Ovary (tissue), 10 donors: Measurements from ENCODE around the gene ABCB7. TPM values are rescaled to one million over a fixed set of nuclear protein-coding genes. Genes with fewer than 3 reads are reported as not detected.
"Not testable (repeated sequence)": the region's sequence is repeated elsewhere in the genome, so short reads cannot be mapped to it uniquely, and the experiment has no call there.

Source experiments
- DNase-seq, 5 donors: peaks; one replicate each; pipeline ENCODE4 v3.0.0-alpha.2; 2019 to 2020
- H3K27ac ChIP-seq, 2 donors: fragments of 200-600 bp; one replicate each; pipeline versions ENCODE4 v1.5.1 to v1.8.0; 2019 to 2022
- H3K27me3 ChIP-seq: fragments of 200-600 bp; one replicate; pipeline ENCODE4 v1.8.0; 2022
- H3K36me3 ChIP-seq: fragments of 200-600 bp; sonication (generic); one replicate; pipeline ENCODE4 v1.5.1; 2019
- H3K4me1 ChIP-seq: one replicate; pipeline ENCODE4 v1.8.1; 2013; ENCODE audit warnings: mild to moderate bottlenecking, moderate library complexity; ENCODE audit not compliant: insufficient read depth
- H3K4me3 ChIP-seq: fragments of 200-600 bp; sonication (generic); one replicate; pipeline ENCODE4 v1.5.1; 2017
- H3K9me3 ChIP-seq, 2 donors: fragments of 200-600 bp in 1 of 2; sonication (generic) in 1 of 2; one replicate each; pipeline versions ENCODE4 v1.5.1 to v1.8.1; 2013 to 2019; ENCODE audit warnings: mild to moderate bottlenecking in 1 of 2, moderate library complexity in 1 of 2
- EP300 ChIP-seq: sonication (generic); formaldehyde crosslinking; IDR thresholded peaks from one replicate; pipeline ENCODE4 v1.6.1; 2017; ENCODE audit warnings: antibody characterized with exemption
- POLR2A ChIP-seq: fragments of 450-650 bp; IDR thresholded peaks from one replicate; pipeline ENCODE4 v1.6.1; 2017; ENCODE audit warnings: antibody characterized with exemption, mild to moderate bottlenecking, moderate library complexity
- WGBS, 3 donors: extraction: QIAGEN DNeasy Blood & Tissue Kit in 1 of 3; methylation state at CpG; one replicate each; pipeline versions ENCODE4 v1.1.5 to v1.1.7; 2013 to 2017; 5-methylcytosine and 5-hydroxymethylcytosine counted together
- intact Hi-C, 4 donors: fragments of 100-400 bp; cut with DNase I; formaldehyde crosslinking; loops; one replicate each; pipeline versions ENCODE4 v1.11.0 to v1.15.1; 2022 to 2023
- long read RNA-seq, 3 donors: library from polyadenylated mRNA in 2 of 3; unstranded in 2 of 3; transcript quantifications; one replicate each; pipeline ENCODE4 v2.0.0 and lab custom pipeline, GENCODE V29; 2021 to 2026
- polyA plus RNA-seq, 2 donors: library from polyadenylated mRNA; stranded (reverse); fragments of 200-250 nt in 1 of 2; fragments of 350-450 nt in 1 of 2; fragmentation: Illumina TruSeq in 1 of 2; extraction: RNeasy Lipid Tissue Mini Kit (QIAGEN cat#74804) in 1 of 2; gene quantifications; one replicate each; pipeline ENCODE4 v1.2.3, GENCODE V29; 2013 to 2014
- total RNA-seq, 7 donors: library from RNA; depleted of rRNA in 2 of 7; stranded (reverse); fragments of >200 nt in 2 of 7; fragmentation: NEBNext Ultra II Directional in 3 of 7; extraction: Animal tissue kit (Norgen Biotek cat#: 25700) in 3 of 7; gene quantifications; one replicate each; pipeline versions ENCODE4 v1.1.0 to v1.2.4, GENCODE V29; 2016 to 2023
- TF ChIP-seq, protein P1 (sequence below), 3 donors: fragments of 450-650 bp in 2 of 3; fragments of 200-600 bp in 1 of 3; IDR thresholded peaks; one replicate each; pipeline versions ENCODE4 v1.5.1 to v1.8.0; 2016 to 2022; ENCODE audit warnings: antibody characterized with exemption in 3 of 3, mild to moderate bottlenecking in 1 of 3
- donor health status: DM: no; HTN: no; CAD: no; lungs with moderate emphysema.
- donor health status: DM: no; HTN: no; CAD: no.
- donor health status: Bipolar disorder and iron deficiency.
- donor health status: DM: yes; HTN: yes; CAD: no.
- donor health status: DM: no; HTN: no; CAD: no.
- donor health status: DM: yes; HTN: yes; CAD: no.

Gene ABCB7
- total RNA-seq, result 10 to 100 TPM; 21.2 to 53.7 (median 23.6) TPM
- 10 to 100 TPM; 14.0 to 16.4 TPM for polyA plus RNA-seq
- long read RNA-seq, donor 1, full-length matches to known transcripts, result 88 of 111 reads
- long read RNA-seq, donor 1, partial matches to known transcripts, result 8 of 111 reads
- long read RNA-seq, donor 1, other reads (novel, unspliced or antisense), result 15 of 111 reads
- long read RNA-seq, donor 2, full-length matches to known transcripts, result 5 of 5 reads
- long read RNA-seq, donor 2, partial matches to known transcripts, result 0 of 5 reads
- long read RNA-seq, donor 2, other reads (novel, unspliced or antisense), result 0 of 5 reads
- long read RNA-seq, donor 3, full-length matches to known transcripts, result 19 of 23 reads
- long read RNA-seq, donor 3, partial matches to known transcripts, result 2 of 23 reads
- long read RNA-seq, donor 3, other reads (novel, unspliced or antisense), result 2 of 23 reads

- Histone ChIP-seq H3K9me3 (no peaks in the 10 kb centered on the region), H3K36me3 (no peaks in the 10 kb centered on the region), H3K4me3 (peak within 1 kb of the TSS; percentile 55), H3K4me1 (no peaks in the 10 kb centered on the region), H3K27ac (peak within 1 kb of the TSS in 1 of 2 donors; percentile 51), H3K27me3 (no peaks in the 10 kb centered on the region)
- DNase-seq, result peak; percentile 52 to 68 (median 58)
- WGBS, 3 donors, result 30 to 40% (median 38%) methylated on average over 35 of the region's 35 CpGs
- intact Hi-C loops, result no loop called here
- TF ChIP-seq EP300 (no peak), POLR2A (no peak)
- TF ChIP-seq, protein P1, sequence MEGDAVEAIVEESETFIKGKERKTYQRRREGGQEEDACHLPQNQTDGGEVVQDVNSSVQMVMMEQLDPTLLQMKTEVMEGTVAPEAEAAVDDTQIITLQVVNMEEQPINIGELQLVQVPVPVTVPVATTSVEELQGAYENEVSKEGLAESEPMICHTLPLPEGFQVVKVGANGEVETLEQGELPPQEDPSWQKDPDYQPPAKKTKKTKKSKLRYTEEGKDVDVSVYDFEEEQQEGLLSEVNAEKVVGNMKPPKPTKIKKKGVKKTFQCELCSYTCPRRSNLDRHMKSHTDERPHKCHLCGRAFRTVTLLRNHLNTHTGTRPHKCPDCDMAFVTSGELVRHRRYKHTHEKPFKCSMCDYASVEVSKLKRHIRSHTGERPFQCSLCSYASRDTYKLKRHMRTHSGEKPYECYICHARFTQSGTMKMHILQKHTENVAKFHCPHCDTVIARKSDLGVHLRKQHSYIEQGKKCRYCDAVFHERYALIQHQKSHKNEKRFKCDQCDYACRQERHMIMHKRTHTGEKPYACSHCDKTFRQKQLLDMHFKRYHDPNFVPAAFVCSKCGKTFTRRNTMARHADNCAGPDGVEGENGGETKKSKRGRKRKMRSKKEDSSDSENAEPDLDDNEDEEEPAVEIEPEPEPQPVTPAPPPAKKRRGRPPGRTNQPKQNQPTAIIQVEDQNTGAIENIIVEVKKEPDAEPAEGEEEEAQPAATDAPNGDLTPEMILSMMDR (IDR thresholded peaks at IDR 0.05), result peak in 1 of 3 donors; percentile 10
These were observed at the start of gene ABCB7 for GRCh38 chrX:75155827-75156525. Gene ABCB7 (minus strand): TSS chrX:75156283. CDS start chrX:75156272, 11 bp downstream.

DNA sequence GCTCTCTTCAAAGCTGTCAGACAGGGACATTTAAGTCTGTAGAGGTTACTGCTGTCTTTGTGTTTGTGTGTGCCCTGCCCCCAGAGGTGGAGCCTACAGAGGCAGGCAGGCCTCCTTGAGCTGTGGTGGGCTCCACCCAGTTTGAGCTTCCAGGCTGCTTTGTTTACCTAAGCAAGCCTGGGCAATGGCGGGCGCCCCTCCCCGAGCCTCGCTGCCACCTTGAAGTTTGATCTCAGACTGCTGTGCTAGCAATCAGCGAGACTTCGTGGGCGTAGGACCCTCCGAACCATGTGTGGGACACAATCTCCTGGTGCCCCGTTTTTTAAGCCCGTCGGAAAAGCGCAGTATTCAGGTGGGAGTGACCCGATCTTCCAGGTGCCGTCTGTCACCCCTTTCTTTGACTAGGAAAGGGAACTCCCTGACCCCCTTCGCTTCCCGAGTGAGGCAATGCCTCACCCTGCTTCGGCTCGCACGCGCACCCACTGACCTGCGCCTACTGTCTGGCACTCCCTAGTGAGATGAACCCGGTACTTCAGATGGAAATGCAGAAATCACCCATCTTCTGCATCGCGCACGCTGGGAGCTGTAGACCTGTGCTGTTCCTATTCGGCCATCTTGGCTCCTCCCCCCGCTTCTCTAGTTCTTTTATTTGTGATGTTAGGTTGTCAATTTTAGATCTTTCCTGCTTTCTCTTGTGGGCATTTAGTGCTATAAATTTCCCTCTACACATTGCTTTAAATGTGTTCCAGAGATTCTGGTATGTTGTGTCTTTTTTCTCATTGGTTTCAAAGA lies 32.5 kb upstream of the ABCB7 start:
- intact Hi-C loops, DNase-seq, H3K9me3 ChIP-seq, H3K4me3 ChIP-seq, H3K27me3 ChIP-seq, H3K36me3 ChIP-seq, H3K27ac ChIP-seq, H3K4me1 ChIP-seq: not testable (repeated sequence)
- 78 to 83% (median 82%) methylated on average over 27 of the region's 27 CpGs for WGBS, 3 donors

GRCh38 chrX:75181721-75182120 lies 25.6 kb upstream of the ABCB7 start:
- H3K36me3 ChIP-seq, result no peaks in the 10 kb centered on the region
- no peak overlapping the region for H3K27ac ChIP-seq
- TF ChIP-seq, protein P1 (IDR thresholded peaks at IDR 0.05), result no peak
- no peak for TF ChIP-seq POLR2A
- no peak for TF ChIP-seq EP300
- no peaks in the 10 kb centered on the region for H3K27me3 ChIP-seq
- H3K4me1 ChIP-seq, result no peaks in the 10 kb centered on the region
- no peak overlapping the region for H3K4me3 ChIP-seq
- H3K9me3 ChIP-seq, result peaks cover 0 to 4% of the 10 kb centered on the region in 2 donors
- DNase-seq, result no peak
- intact Hi-C loops, result no loop called here

GRCh38 chrX:75179536-75180293 lies 23.6 kb upstream of the ABCB7 start:
- H3K27ac ChIP-seq, DNase-seq, H3K4me3 ChIP-seq, intact Hi-C loops, H3K36me3 ChIP-seq, H3K27me3 ChIP-seq, H3K9me3 ChIP-seq, H3K4me1 ChIP-seq: not testable (repeated sequence)
- 81 to 86% (median 82%) methylated on average over 13 to 25 of the region's 25 CpGs for WGBS, 3 donors

DNA sequence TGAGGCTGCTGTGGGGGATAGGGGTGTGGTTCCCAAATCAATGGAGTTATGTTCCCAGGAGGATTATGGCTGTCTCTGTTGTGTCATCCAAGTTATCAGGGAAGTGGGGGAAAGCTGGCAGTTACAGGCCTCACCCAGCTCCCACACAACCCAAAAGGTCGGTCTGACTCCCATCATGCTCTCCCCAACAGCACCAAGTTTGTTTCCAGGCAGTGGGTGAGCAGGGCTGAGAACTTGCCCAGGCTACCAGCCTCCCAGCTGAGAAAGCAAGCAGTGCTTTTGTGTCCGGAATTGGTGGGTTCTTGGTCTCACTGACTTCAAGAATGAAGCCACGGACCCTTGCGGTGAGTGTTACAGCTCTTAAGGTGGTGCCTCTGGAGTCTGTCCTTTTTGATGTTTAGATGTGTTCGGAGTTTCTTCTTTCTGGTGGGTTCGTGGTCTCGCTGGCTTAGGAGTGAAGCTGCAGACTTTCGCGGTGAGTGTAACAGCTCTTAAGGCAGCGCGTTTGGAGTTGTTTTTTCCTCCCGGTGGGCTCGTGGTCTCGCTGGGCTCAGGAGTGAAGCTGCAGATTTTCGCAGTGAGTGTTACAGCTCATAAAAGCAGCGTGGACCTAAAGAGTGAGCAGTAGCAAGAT lies 16.3 kb upstream of the ABCB7 start:
- H3K36me3 ChIP-seq, H3K4me3 ChIP-seq, DNase-seq, H3K27ac ChIP-seq, H3K4me1 ChIP-seq, H3K9me3 ChIP-seq, H3K27me3 ChIP-seq, intact Hi-C loops: not testable (repeated sequence)
- 85 to 87% (median 85%) methylated on average over 16 of the region's 16 CpGs for WGBS, 3 donors
